Effector memory CD4-positive, alpha-beta T cell (primary cell): Measurements from ENCODE around the gene ARHGAP5.

Experiments
- DNase-seq, 3 donors: peaks; one replicate each; pipeline ENCODE4 v3.0.0-alpha.2; 2020
- H3K27ac ChIP-seq: 2 replicates; pipeline ENCODE4 v1.7.0; 2013; ENCODE audit warnings: mild to moderate bottlenecking, low read length, moderate library complexity; ENCODE audit not compliant: insufficient read depth, poor library complexity, severe bottlenecking
- H3K27me3 ChIP-seq: replicated peaks from 2 replicates; pipeline ENCODE4 v1.7.0; 2013; ENCODE audit warnings: mild to moderate bottlenecking, low read length; ENCODE audit not compliant: insufficient read depth, control insufficient read depth, poor library complexity, severe bottlenecking
- H3K36me3 ChIP-seq: 2 replicates; pipeline ENCODE4 v1.7.0; 2013; ENCODE audit warnings: mild to moderate bottlenecking, low read length, moderate library complexity; ENCODE audit not compliant: control insufficient read depth, insufficient read depth
- H3K4me1 ChIP-seq: 2 replicates; pipeline ENCODE4 v1.7.0; 2013; ENCODE audit warnings: low read length, mild to moderate bottlenecking; ENCODE audit not compliant: control insufficient read depth, insufficient read depth, poor library complexity, severe bottlenecking
- H3K4me3 ChIP-seq: 2 replicates; pipeline ENCODE4 v1.7.0; 2013; ENCODE audit warnings: low read length, low read depth, mild to moderate bottlenecking; ENCODE audit not compliant: insufficient read depth, poor library complexity, severe bottlenecking
- H3K9me3 ChIP-seq: 2 replicates; pipeline ENCODE4 v1.7.0; 2013; ENCODE audit warnings: mild to moderate bottlenecking, low read length, moderate library complexity; ENCODE audit not compliant: control insufficient read depth

The ARHGAP5 gene

GRCh38 chr14:32205984-32206383, 128.9 kb downstream of the ARHGAP5 start:
- Histone ChIP-seq H3K27ac (no peak overlapping the region), H3K27me3 (no peaks in the 10 kb centered on the region), H3K36me3 (no peaks in the 10 kb centered on the region), H3K4me1 (peaks cover 11% of the 10 kb centered on the region), H3K4me3 (no peak overlapping the region), H3K9me3 (no peaks in the 10 kb centered on the region)
- DNase-seq: no peak

DNA sequence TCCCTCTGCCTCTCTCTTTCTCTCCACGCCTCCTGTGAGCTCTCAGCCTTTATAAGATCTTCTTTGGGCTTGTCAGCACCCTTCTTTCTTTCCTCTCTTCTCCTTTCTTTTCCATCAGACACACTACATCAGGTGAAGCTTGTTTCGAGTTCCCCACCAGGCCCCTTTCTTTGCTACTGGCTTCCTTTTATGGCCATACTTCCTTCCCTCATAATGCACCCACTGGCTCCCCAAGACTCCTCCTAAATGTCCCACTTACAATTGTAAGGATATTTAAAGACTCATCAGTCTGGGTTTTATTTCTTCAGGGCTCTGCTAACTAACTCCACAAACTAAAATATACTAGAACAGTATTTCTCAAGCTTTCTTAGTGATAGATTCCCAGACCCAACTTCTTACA, 129.4 kb downstream of the ARHGAP5 start:
- no peak for DNase-seq
- no peaks in the 10 kb centered on the region for H3K36me3 ChIP-seq
- H3K9me3 ChIP-seq: no peaks in the 10 kb centered on the region
- no peak overlapping the region for H3K4me3 ChIP-seq
- no peaks in the 10 kb centered on the region for H3K27me3 ChIP-seq
- no peak overlapping the region for H3K27ac ChIP-seq
- peaks cover 11% of the 10 kb centered on the region for H3K4me1 ChIP-seq

GRCh38 chr14:32208490-32208889, 131.4 kb downstream of the ARHGAP5 start:
- no peaks in the 10 kb centered on the region for H3K9me3 ChIP-seq
- no peak overlapping the region for H3K4me3 ChIP-seq
- no peaks in the 10 kb centered on the region for H3K27me3 ChIP-seq
- no peaks in the 10 kb centered on the region for H3K36me3 ChIP-seq
- no peak overlapping the region for H3K27ac ChIP-seq
- DNase-seq: no peak
- H3K4me1 ChIP-seq: peaks cover 7% of the 10 kb centered on the region
